Activated CD8-positive, alpha-beta memory T cell treated with anti-CD3 and anti-CD28 coated beads for 36 hours (primary cell): ENCODE data around the gene CREB3. TPM values are rescaled to one million over a fixed set of nuclear protein-coding genes. Genes with fewer than 3 reads are reported as not detected.

Source experiments
- CTCF ChIA-PET: fragments of 350-600 bp; sonication (Branson Sonifier 250); formaldehyde crosslinking; loops from one replicate; lab custom pipeline; 2021; ENCODE audit warnings: antibody characterized with exemption; lab: Charles Lee
- POLR2A ChIA-PET: fragments of 350-600 bp; sonication (Branson Sonifier 250); formaldehyde crosslinking; loops from one replicate; lab custom pipeline; 2021; ENCODE audit warnings: antibody characterized with exemption; lab: Charles Lee
- total RNA-seq, 2 experiments: library from RNA; stranded (reverse); gene quantifications; one replicate each; pipeline ENCODE4 v1.2.3, GENCODE V29; 2021

The CREB3 gene, protein sequence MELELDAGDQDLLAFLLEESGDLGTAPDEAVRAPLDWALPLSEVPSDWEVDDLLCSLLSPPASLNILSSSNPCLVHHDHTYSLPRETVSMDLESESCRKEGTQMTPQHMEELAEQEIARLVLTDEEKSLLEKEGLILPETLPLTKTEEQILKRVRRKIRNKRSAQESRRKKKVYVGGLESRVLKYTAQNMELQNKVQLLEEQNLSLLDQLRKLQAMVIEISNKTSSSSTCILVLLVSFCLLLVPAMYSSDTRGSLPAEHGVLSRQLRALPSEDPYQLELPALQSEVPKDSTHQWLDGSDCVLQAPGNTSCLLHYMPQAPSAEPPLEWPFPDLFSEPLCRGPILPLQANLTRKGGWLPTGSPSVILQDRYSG
- 10 to 100 TPM; 32.0 to 33.4 TPM for total RNA-seq

DNA sequence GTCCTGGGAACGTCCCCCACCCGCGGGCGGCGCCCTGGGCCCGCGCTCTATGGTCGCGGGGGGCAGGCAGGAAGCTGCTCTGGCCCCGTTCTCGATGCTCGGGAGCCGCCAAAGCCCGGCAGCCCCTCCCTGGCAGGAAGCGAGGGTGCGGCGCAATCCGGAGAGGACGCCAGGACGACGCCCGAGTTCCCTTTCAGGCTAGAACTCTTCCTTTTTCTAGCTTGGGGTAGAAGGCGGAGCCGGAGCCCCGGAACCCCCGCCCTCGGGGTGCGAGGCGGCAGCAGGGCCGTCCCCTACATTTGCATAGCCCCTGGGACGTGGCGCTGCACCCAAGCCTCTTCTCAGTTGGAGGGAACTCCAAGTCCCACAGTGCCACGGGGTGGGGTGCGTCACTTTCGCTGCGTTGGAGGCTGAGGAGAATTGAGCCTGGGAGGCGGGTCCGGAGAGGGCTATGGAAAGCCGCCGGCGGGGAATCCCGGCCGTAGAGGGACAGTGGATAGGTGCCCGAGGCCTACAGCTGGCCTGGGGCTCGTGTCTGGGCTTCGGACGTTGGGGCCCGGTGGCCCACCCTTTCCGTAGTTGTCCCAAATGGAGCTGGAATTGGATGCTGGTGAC lies at the start of gene CREB3, which contains the start of gene TLN1:
CREB3 (plus strand) TSS at position 482 of the 615 bp plus-strand sequence; CDS start at position 589, 107 bp downstream.
TLN1 (minus strand) TSS at position 11 of the 615 bp plus-strand sequence. CDS start 6,501 bp downstream, outside the sequence.
- ChIA-PET POLR2A (interaction anchor here (0.6 to 3.1 kb wide), 6 partner anchors 9 to 74 kb away, joined by 3 to 27 read pairs (median 5); partner anchors contain the start of genes ARHGEF39, CCDC107, GBA2 and RGP1), CTCF (interaction anchor here (0.8 to 6.2 kb wide), 12 partner anchors 16 to 129 kb away, joined by 3 to 30 read pairs (median 4); partner anchors contain the start of genes CCDC107, GBA2, RGP1 and RMRP)

DNA sequence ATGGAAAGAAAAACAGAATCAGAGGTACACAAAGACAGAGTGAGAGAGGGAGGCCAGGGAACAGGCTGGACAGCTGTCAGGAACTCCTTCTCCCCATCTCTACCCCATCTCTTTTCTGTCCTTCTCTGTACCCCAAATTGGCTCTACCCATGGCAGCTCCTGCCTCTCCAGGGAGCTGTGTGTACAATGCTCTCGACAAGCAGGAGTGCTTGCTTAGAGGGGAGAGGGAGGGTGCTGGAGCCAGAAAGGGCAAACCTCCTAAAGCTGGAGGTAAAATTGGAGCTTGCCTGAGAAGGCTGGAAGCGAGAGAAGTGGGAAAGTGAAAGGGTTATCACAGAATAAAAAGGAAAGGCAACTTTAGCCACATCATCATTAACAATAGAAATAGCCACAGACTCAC lies 49.1 kb upstream of the CREB3 start:
- ChIA-PET CTCF (interaction anchor here (1.0 to 1.8 kb wide), 2 partner anchors 14 to 18 kb away, joined by 5 to 9 read pairs; partner anchors contain the start of gene ARHGEF39), POLR2A (no interaction called here)

DNA sequence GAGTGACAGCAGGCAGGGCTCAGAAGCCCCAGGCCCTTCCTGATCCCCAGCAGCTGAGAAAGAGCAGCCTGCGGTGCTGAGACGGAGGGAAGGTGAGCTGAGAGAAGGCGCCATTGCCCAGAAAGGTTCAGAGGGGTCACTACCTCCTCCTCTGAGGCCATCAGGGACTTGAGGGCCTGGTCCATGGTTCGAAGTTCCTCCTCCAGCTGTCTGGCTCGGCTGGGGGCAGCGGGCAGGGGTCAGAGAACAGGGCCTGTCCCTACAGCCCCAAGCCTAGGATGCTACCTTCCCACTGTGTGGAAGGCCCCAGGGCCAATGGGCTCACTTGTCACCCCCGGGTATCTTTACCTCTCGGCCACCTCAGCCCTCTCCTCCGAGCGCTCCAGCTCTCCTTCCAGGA lies 47.5 kb upstream of the CREB3 start:
- ChIA-PET POLR2A (no interaction called here), CTCF (interaction anchor here (0.8 to 1.8 kb wide), 4 partner anchors 9 to 130 kb away, joined by 3 to 5 read pairs (median 4); partner anchors contain the start of gene ARHGEF39)

DNA sequence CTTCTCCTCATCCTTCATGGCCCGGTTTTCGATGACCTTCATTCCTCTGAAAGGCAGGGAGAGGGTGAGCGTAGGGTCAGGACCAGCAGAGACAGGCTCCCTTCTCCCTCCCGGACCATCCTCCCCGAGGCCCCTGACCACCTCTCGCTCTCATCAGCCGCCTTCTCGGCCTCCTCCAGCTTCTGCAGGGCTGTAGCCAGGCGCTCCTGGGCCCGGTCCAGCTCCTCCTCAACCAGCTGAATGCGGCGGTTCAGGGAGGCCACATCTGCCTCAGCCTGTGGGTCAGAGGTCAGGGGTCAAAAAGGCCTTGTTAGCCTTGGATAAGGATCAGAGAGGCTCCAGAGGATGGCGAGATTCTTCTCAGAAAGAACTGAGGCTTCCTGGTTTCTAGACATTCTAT lies 47.0 kb upstream of the CREB3 start:
- POLR2A ChIA-PET: no interaction called here

DNA sequence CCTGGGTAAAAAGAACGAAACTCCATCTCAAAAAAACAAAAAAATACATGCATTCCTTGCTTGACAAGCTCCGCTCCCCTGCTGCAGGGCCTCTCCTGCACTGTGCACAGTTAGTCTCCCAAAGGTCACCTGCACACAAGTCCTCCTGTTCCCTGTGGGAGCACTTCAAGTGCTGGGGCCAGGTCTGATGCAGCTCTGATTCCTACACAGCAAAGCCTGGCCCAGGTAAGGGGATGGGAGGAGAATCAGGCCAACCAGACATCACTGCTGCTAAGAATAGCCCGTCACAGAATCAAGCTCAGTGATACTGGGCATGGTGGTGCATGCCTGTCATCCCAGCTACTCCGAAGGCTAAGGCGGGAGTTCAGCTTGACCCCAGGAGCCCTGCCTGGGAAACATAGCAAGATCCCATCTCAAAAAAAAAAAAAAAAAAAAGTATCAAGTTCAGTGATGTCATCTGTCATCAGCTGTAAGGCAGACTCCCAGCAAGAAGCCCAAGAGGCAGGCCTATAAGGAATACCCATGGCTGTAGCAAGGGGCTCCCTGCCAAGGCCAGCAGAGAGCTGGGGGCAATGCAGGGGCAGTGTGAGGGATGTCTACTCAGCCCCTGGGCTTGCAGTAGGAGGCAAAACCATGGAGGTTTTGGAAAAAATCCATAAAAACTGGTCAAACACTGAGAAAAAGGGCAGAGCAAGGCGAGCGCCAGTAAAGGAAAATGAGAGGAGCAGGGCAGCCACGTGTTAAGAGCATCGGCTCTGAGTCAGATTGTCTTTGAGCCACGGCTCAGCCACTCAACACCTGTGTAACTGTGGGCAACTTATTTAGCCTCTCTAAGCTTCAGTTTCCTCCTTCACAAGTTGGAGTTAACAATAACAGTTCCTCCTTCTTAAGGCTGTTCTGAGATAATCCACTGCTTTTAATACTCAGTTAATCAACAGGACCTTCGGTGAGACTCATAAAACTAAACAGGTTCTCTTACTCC lies 46.0 kb upstream of the CREB3 start:
- ChIA-PET CTCF (interaction anchor here (0.5 to 2.2 kb wide), 3 partner anchors 10 to 42 kb away, joined by 3 to 7 read pairs (median 5); no protein-coding TSS in a partner anchor), POLR2A (interaction anchor here (0.6 kb wide), 1 partner anchor 33 kb away, joined by 4 read pairs; no protein-coding TSS in a partner anchor)

More for the DNA sequence above, 47.0 kb upstream of the CREB3 start:
- CTCF ChIA-PET: interaction anchor here (0.9 to 2.2 kb wide), 3 partner anchors 10 to 131 kb away, joined by 3 to 7 read pairs (median 5); no protein-coding TSS in a partner anchor

DNA sequence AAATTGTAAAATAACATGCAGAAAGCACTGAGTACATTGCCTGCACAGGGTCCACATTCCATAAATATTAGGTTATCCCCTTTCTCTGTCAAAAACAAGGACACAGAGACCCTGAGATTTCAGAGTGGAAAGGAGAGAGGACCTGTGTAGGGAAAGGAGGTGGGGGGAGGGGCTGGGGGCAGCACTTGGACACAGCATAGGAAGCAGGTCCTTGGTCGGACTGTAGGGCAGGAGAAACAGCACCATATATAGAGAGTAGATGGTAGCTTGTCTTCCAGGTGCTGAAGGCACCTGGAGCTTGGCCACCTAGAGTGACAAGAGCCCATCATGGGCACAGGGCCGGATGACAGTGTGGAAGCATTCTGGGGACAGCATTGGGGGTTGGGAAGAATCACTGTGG lies 45.2 kb upstream of the CREB3 start:
- CTCF ChIA-PET: interaction anchor here (1.4 to 2.2 kb wide), 3 partner anchors 9 to 41 kb away, joined by 4 to 7 read pairs (median 7); no protein-coding TSS in a partner anchor
- POLR2A ChIA-PET: no interaction called here

DNA sequence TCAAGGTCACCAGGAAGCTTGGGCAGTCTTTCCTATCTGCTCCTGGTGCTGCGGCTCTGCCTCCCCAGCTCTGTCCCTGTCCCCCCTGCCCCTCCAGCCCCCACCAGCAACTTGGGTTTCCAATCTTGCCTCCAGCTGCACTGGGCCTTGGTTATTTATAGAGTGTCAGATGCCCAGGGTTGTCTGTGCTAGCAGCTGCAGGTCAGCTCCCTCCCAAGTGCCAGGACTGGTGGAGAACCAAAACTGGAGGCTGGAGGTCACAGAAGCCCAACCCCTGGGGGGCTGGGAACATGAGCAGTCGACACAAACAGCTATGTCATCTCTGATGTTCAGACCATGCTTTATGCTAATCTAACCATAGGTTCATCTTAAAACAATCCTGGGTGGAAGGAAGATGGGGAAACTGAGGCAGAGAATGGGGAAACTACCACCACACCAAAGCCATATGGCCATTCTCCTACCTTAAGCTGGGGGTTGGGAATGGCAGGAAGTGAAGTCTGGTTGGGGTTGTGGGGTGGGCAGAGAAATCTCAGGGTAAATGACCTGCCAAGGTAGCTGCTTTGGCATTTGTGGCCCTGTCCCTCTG lies 44.4 kb upstream of the CREB3 start:
- ChIA-PET POLR2A (interaction anchor here (0.6 to 1.3 kb wide), 3 partner anchors 37 to 44 kb away, joined by 3 to 5 read pairs (median 3); partner anchors contain the start of genes CREB3, SIT1 and TLN1), CTCF (interaction anchor here (1.2 to 1.6 kb wide), 4 partner anchors 24 to 41 kb away, joined by 3 to 7 read pairs (median 4); partner anchors contain the start of genes ARHGEF39 and SIT1)

DNA sequence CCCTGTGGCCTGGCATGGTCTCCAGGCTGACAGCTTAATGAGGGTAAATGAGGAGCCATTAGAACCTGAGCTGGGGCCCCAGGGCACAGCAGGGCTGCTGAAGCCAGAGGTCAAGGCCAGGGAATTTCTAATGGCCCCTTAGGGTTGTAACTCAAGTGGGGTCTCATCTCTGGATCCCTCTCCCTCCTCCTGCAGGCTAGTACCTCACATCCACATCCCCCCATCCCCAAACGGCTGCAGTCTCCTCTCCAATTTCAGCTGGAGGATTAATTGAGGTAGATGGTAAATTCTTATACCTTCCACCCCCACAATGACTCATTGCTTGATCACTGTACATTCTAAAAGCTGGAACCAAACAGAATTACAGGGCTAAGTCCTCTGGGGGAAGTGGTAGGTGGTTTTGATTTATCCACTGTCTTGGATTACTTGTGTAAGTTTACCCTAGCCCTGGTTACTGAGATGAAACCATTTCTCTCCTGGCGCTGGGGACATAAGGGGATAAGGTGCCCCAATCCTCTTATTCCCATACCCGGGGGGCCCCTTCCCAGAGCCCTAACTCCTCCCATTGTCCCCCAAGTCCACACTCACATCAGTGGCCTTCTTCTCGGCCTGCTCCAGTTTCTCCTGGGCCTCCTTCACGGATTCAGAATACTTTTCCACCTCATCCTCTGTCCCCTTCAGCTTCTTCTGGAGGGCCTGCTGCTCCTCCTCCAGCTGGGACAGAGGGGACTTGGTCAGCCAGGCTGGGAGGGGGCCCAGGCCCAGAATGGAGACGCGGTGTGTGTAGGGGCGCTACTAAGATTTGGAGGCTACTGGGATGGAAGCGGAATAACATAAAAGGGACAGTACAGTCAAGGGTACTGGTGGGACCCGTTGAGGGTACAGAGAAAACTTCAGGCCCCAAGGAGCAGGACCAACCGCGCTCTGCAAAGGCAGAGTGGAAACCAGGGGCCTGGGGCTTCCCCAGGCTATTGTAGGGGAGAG lies 43.6 kb upstream of the CREB3 start:
- CTCF ChIA-PET: interaction anchor here (1.0 to 1.6 kb wide), 6 partner anchors 19 to 78 kb away, joined by 3 to 7 read pairs (median 4); partner anchors contain the start of genes ARHGEF39 and SIT1
- POLR2A ChIA-PET: interaction anchor here (0.6 to 1.3 kb wide), 4 partner anchors 38 to 72 kb away, joined by 3 to 5 read pairs (median 3); partner anchors contain the start of genes CREB3, SIT1 and TLN1

DNA sequence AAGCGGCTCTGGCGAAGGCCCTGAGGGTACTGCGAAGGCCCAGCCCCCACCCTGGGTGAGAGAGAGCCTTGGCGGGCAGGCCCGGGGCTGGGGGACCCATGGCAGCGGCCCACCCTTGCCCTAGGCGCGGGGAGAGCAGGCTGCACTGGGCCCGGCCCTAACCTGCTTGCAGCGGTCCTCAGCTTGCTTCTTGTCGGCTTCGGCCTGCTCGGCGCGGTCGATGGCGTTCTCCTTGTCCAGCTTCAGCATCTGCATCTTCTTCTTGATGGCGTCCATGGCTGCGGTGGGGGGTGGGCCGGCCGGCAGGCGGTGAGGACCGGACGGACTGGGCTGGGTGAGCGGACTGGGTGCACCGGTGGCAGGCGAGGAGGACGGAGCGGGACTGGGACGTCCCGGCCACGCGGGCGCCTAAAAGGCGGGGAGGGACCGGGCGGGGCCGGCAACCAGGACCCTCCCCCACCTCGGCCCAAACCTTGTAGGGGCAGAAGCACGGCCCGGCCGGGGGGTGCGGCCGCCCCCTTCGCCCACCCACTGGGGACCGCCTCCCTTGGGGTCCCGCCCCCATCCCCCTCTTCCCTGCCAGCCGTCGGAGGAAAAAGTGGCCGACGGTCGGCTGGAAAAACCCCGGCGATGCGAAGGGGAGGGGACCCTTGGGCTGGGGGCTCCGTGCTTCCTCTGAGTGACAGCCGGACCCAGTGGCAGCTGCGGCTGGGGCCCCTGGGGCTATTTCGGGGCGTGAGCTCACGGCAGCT lies 42.7 kb upstream of the CREB3 start, which contains the start of gene TPM2:
TPM2 (minus strand) TSS at position 384 of the 752 bp plus-strand sequence; CDS start at position 276, 108 bp downstream.
- ChIA-PET CTCF (interaction anchor here (1.0 to 1.2 kb wide), 4 partner anchors 18 to 79 kb away, joined by 3 read pairs; partner anchors contain the start of gene ARHGEF39), POLR2A (interaction anchor here (0.6 to 1.3 kb wide), 2 partner anchors 43 to 189 kb away, joined by 5 to 9 read pairs; partner anchors contain the start of genes CREB3 and TLN1)

DNA sequence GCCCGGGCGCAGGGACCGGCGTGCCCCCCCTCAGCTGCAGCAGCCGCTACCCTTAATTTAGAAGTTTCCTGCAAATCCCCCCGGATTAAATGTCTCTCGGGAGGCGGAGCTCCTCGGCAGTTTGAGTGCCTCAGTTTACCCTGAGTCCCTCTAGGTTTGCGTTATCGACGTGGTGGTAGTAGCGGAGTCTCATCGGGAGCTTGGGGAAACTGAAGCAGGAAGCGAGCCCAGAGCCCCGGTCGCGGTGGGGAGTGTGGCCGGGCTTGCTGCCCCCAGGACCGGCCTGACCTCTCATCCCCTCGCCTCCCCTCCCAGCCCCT lies 42.2 kb upstream of the CREB3 start:
- ChIA-PET CTCF (interaction anchor here (1.2 to 1.9 kb wide), 4 partner anchors 32 to 79 kb away, joined by 3 to 9 read pairs (median 4); partner anchors contain the start of genes CCDC107 and RMRP), POLR2A (interaction anchor here (0.6 to 2.0 kb wide), 2 partner anchors 15 to 188 kb away, joined by 5 to 9 read pairs; no protein-coding TSS in a partner anchor)

DNA sequence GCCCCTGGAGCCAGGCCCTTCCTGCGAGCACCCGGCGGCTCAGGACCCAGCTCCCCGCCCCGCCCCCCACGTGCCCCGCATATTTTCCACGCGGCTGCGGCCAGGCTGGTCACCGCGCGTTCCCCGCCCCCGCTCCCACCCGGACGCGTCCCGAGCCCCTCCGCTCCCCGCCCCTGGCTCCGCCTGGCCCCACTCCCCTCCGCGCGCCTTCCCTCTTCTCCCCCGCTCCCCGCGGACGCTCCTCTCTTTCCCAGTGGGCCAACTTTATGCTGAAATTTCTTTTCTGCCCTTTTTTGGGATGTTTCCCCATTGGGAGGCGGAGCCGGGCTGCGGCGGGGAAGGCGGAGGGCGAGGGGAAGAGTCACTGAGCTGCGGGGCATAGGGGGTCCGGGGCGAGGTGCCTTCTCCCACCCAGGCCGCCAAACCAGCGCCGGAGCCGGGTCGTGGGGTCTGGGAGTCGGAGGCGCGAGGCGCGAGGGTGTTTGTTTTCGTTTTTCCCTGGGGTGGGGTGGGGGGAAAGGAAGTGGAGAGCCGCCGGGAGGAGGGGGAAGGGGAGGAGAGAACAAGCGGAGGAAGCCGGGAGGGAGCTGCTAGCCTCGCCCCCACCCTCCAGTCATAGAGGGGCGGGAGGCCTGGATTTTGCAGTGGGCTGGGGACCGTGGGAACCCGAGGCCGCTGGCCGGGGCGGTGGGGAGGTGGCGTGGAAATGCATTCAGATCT lies 41.7 kb upstream of the CREB3 start:
- ChIA-PET POLR2A (interaction anchor here (0.5 to 2.0 kb wide), 2 partner anchors 15 to 19 kb away, joined by 5 to 6 read pairs; no protein-coding TSS in a partner anchor), CTCF (interaction anchor here (1.2 to 1.9 kb wide), 3 partner anchors 32 to 46 kb away, joined by 3 to 9 read pairs (median 5); partner anchors contain the start of genes CCDC107 and RMRP)

DNA sequence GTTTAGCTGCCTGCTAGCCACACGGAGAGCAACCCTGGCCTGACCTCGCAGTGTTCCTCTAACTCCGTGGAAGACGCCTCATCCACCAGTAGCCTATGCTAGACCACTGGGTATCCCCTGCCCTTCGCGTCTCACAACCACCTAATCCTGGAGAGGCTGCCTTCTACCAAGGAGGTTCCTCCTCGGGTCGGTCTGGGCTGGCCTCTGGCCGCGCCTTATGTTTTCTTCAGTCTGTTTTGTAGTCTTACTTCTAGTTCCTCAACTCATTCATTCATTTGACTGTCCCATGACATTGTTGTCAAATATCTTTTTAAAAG lies 41.2 kb upstream of the CREB3 start:
- POLR2A ChIA-PET: interaction anchor here (0.5 to 2.0 kb wide), 2 partner anchors 16 to 19 kb away, joined by 5 to 6 read pairs; no protein-coding TSS in a partner anchor
- CTCF ChIA-PET: interaction anchor here (1.2 to 1.9 kb wide), 3 partner anchors 33 to 47 kb away, joined by 4 to 9 read pairs (median 5); partner anchors contain the start of genes CCDC107 and RMRP

DNA sequence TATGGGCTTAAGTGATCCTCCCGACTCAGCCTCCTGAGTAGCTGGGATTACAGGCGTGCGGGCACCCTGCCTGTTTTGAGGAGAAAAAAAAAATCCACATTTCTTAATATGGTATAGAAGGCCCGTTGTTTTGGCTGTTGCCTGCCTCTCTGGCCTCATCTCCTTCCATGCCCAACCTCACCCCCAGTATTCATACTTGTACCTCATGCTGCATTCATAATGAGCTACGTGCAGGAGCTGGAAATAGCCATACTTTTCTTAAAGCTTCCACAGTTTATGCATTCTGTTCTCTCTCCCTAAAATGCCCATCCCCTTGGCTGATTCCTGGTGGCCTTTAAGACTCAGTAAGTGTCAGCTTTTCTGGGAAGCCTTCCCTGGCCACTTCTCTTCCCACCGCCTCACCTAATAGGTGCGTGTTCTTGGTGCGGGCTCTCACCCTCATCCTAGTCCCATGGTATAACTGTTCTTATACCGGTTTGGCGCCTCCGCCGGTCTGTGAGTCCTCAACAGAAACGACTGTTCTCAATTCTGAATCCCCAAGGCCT lies 40.6 kb upstream of the CREB3 start:
- POLR2A ChIA-PET: interaction anchor here (2.0 kb wide), 1 partner anchor 16 kb away, joined by 5 read pairs; no protein-coding TSS in a partner anchor
- CTCF ChIA-PET: interaction anchor here (1.4 to 1.9 kb wide), 2 partner anchors 33 to 45 kb away, joined by 4 to 9 read pairs; partner anchors contain the start of genes CCDC107 and RMRP
